LHCN-M2 (cell line): Measurements from ENCODE around the gene LRMDA. TPM values are rescaled to one million over a fixed set of nuclear protein-coding genes. Genes with fewer than 3 reads are reported as not detected.

Experiments used
- DNase-seq: peaks from one replicate; pipeline ENCODE4 v3.0.0-alpha.2; 2012; ENCODE audit warnings: low read depth
- total RNA-seq: library from RNA; depleted of rRNA; stranded (reverse); fragments of >200 nt; gene quantifications from 2 replicates; pipeline ENCODE4 v1.2.3, GENCODE V29; 2014

The LRMDA gene
- total RNA-seq, 1 experiment from 2014 or later, result not detected

DNA sequence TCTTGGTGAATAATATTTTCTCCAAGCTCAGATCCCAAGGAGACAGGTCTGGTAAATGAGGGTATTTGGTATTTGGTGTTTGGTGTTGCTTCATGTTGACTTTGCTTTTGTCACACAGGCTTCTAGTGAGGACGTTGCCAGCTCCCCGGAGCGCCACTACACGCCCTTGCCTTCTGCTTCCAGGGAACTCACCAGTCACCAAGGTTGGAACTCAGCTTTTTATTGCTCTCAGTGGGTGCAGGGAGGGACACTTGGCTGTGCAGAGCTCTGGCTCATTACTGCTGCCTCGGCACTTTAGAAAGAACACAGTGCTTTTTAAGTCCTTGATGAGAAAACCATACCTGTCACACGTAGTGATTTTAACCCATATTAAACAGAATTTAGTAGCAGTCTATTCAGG, 892.9 kb downstream of the LRMDA start:
- no peak for DNase-seq

DNA sequence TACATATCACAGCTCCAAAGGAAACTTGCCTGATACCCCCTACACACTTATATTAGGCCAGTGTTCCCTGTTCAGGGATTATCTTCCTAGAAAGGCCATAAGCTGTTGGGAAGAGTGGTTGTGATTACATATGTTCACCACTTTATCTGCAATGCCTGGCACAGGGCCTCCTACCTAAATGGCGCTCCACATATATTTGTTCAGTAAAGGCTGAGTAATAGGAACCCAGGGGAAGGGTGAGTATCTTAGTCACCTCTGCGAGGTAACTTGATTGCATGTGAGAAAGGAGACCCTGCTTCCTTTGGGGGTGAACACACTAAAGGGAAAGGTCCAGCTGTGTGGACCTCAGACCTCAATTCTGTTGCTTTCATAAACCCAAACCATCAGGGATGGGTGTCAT, 896.0 kb downstream of the LRMDA start:
- DNase-seq, result no peak

- no peak for DNase-seq
These were observed 896.9 kb downstream of the LRMDA start for GRCh38 chr10:76328348-76328747.

- peak; percentile 63 for DNase-seq
These were observed 898.6 kb downstream of the LRMDA start for GRCh38 chr10:76329891-76330575.

- DNase-seq, result no peak
These were observed 900.3 kb downstream of the LRMDA start for GRCh38 chr10:76331742-76332141.

- DNase-seq, result no peak
These were observed 901.9 kb downstream of the LRMDA start for GRCh38 chr10:76333326-76333725.

DNA sequence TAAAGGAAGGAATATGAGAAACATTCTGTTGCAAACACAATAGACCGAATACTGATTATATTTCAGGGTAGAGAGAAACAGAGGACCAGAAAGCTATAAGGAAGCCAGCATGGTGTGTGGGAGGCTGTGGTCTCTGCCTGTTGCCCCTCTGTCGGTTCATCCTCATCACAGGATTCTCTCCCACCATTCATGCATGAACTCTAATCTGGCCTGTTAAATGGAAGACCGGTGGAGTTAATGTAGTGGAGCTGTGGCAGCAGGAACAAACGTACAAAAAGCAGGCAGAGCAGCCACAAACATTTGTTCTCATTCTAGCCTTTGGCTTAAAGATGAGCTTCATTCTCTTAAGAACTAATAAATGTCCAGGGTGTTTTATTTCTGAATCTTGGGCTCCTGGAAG, 902.4 kb downstream of the LRMDA start:
- DNase-seq, result no peak

- DNase-seq, result no peak
These were observed 902.8 kb downstream of the LRMDA start for GRCh38 chr10:76334255-76334654.

GRCh38 chr10:76336213-76336963, 905.0 kb downstream of the LRMDA start:
- no peak for DNase-seq

DNA sequence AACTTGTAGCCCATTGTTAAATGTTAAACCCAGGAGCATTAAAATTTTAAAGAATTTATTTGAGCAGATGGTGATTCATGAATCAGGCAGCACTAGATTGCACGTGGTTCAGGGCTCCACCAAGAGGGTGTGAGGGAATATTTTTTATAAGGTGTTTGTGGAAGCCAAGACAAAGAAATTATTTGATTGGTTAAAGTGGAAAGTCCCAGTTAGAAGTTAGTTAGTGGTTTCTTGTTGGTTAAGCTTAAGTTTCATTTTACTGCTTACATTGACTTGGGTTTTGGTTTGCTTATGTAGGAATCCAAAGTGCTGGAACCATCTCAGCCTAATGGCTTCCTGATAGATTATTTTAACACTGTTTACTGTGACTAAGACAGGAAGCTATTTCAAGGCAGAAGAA, 906.2 kb downstream of the LRMDA start:
- DNase-seq, result peak; percentile 53

DNA sequence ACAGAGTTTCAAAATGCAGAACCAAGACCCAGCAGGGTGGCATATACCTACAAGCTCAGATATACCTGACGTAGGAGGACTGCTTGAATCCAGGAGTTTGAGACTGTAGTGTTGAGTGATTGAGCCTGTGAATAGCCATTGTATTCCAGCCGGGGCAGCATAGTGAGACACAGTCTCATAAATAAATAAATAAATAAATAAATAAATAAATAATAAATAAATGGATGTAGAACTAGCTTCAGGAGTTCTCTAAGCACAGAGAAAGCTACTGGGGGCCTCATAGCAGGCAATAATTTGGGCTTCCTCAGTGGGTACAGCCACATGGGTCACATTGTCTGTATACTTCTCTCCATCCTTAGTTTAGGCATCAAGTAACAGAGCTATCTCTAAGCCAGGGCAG, 906.8 kb downstream of the LRMDA start:
- no peak for DNase-seq

DNA sequence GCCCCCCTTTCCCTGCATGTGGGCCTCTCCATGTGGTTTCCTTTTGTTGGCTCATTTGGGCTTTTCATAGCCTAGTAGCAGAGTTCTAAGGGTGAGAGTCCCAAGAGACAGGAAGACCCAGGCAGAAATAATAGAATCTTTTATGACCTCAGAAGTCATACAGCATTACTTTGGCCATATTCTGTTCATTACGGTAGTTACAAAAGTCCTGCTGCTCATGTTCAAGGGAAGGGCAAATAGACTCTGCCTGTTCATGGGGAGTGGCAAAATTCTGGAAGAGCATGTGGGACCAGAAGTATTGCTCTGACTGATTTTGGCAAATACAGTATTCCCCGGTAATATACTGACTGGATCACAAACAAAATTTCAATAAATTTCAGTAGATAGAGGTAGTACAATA, 910.3 kb downstream of the LRMDA start:
- DNase-seq, result no peak

DNA sequence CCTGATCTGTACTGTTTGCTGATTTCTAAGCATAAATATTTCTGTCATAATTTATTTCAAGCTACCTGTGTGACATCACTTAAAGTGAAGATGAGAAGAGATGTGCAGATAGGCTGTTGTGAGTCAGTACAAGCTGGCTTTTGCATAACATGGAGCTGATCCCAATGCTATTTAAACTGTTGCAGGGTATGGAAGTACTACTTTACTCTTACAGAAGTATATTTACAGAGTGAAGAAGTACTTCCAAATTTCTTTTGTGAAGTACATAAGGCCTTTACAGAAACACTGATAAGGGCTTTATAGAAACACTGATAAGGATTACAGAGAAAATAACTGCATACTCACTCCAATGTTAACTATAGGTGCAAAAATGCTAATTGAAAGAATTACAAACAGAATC, 911.6 kb downstream of the LRMDA start:
- DNase-seq, result no peak

DNA sequence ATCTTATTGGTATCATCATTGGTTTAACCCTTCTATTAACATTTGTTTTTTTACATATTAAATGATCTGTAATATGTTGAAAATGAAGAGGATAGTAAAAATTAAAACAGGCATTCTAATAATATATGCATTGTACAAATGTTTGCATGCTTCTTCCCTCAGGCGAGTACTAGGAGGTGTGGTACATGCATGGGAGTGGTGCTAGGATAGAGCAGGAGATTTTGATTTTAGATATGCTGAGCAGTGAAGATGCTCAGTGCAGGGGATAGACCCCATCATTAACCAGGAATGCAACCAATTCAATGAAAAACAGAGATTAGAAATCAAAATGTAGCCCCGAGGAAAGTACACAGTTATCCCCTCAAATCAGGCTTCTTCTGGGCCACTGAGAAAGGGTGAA, 916.4 kb downstream of the LRMDA start:
- DNase-seq, result no peak

DNA sequence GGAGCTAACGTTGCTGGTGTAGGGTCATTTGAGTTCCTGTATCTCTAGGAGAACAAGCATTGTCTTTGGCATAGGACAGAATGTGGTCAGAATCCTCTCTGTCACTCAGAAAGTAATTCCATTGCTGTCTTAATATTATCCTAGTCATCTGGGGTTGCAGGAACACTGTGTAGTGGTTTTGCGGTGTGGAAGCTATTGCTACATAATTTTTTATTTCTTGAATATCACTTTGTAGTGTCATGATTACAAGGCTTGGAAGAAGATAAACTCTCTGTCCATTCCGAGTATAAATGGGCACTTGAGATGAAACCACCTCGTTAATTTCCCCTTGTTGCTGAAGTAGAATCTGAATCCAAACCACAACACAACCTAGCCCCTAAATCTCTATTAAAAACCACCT, 919.2 kb downstream of the LRMDA start:
- DNase-seq, result peak; percentile 88

- peak; percentile 92 for DNase-seq
These were observed 920.9 kb downstream of the LRMDA start for GRCh38 chr10:76352300-76352699.

DNA sequence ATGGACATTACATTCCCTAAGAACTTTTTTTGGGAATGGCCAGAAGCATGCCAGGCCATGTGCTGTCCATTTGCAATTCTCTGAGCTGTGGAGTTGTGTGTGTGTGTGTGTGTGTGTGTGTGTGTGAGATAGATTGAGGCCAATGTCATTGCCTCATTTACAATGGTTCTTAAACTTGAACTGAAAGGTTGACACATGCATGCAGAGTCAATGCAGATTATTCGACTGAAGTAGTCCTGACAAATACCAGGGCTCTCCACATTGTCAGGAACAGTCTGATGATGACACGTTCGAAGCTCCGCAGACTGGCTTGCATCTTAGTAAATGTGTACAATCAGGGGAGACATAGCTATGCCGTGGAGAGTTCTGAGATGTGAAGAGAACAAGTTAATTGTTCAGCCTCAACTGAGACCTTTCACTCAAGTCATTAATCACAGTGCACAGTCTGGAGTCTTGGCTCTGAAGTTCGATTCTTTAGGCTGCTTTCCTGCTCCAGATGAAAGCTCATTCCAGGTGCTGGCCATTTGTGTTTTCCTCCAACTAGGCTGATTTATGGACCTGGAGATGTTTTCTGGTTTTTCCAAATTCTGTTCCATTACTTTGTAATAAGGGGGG, 921.9 kb downstream of the LRMDA start:
- DNase-seq, result no peak

DNA sequence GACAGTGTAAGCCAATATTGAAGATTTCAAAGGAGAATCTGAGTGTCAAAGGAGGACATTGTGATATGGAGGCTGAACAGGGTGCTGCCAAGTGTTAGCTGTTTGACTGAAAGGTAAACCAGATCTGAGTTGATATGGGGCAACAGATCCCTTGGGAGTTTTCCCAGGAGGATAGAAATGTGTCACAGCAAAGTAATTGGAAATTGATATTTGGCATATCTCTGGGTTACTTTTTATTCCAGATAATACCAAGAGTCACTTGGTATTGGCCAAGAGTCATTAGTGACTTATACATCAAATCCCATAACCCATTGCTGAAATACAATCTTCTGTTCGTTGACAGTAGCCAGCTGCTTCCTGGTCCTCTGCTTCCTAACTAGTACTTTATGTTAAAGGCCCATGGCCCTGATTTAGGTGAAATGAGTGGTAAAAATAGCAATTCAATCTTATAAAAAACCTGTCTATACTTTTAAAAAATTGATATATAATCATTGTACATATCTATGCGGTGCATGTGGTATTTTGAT, 922.9 kb downstream of the LRMDA start:
- DNase-seq, result no peak

DNA sequence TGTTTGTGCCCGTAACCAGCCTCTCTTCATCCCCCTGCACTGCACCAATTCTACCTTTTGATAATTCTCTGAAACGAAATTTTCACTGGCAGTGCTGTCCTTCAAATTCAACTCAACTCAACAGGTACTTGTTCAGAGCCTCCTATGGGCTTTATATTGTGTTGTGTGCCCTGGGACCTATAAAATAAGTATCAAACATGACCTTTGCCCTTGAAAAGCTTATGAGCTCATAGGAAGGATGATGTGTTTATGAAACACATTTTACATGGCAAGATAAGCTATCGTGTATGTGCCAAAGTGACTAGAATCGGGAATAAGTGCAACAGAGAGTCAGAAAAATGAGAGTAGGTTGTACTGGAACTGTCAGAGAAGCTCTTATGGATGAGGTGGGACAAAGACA, 923.5 kb downstream of the LRMDA start:
- no peak for DNase-seq

DNA sequence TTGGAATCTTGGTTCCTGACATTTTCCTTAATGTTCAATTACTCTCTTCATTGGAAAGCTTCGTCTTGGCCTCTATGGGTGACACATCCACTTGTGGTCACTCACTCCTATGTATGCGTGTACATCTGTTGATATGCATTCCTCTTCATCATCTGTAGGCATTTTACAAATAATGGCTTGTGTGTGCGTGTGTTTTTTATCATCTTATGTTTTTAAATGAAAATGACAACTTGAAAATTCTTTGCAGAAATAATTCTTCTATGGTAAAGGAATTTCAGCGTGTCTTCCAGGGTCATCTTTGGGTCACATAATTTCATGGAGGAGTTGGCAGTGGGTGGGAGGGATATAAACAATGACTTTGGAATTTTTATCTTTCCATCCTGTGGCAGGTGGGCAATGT, 925.1 kb downstream of the LRMDA start:
- DNase-seq, result no peak

DNA sequence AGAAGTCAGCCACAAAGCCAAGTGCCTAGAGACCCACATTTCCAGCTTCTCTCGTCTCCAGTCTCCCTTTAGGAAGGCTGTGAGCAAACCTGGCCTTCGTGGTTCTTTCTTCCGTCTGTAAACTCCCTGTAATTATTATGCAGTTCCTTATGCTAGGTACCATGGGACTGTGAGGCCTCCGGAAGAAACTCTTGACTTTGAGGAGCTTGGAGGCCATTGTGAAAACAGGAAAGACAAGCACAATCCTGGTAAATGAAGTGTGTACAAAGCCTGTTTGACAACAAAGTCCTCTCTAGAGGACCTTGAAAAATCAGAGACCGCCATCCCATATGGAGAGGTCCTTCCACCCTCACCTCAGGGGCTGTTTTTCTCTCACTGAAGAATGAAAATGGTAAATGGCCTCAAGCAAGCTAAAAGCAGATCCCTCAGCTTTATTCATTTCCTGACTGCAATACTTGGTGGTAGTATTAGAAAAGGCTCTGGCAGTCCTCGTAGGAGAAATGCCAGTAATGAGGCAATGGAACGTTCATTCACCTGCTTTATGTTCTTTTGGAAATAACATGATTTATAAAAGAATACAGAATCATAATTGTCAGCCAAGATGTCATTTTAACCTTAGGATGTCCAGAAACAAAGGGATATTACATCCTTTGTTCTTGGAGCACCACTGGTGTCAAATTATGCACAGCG, 926.4 kb downstream of the LRMDA start:
- DNase-seq, result no peak

DNA sequence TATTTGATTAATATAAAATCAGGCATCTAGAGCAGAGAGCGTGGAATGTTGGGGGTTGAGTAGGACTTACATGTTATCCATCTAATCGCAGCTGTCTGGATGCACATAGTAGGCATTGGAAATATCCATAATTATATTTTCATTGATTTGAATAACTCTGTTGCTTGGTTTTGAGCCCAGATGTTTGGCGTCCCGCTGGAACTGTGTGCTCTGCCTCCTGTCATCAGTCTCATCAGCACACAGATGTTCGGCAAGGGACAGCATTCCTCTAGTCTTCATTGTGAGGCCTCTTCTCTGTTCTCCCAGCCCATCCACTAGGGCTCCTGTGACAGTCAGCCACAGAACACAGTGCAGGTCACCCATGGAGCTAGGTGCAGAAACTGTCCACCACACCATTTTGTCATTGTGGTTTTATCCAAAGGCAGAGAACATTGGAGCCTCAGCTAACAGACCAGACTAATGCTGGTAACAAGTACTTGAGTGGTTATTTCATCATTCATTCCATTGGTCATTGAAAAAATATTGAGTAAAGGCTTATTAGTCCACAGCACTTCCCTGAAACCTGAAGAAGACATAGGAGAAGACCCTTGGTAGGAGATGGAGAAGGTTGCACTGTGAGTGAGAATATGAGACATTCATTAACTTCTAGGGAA, 927.4 kb downstream of the LRMDA start:
- DNase-seq, result no peak
